GM23338 (cell line): ENCODE data around the gene IFITM1. TPM values are rescaled to one million over a fixed set of nuclear protein-coding genes. Genes with fewer than 3 reads are reported as not detected.

Experiments used
- ATAC-seq: fragments of 200-7000 bp; cut with Tn5 transposase; 3 replicates; pipeline ENCODE4 v1.9.1; 2020
- DNase-seq: peaks from one replicate; pipeline ENCODE4 v3.0.0-alpha.2; 2015; ENCODE audit warnings: low spot score
- H2AFZ ChIP-seq: fragments of 200-600 bp; sonication (generic); 2 replicates; pipeline ENCODE4 v1.8.0; 2016; ENCODE audit warnings: antibody characterized with exemption, mild to moderate bottlenecking, moderate library complexity
- H3F3A ChIP-seq: fragments of 200-600 bp; sonication (generic); replicated peaks from 2 replicates; pipeline ENCODE4 v1.8.0; 2017; ENCODE audit warnings: antibody characterized with exemption, mixed run types, low read depth
- H3K27ac ChIP-seq: fragments of 200-600 bp; sonication (generic); 2 replicates; pipeline ENCODE4 v1.6.1; 2016; ENCODE audit warnings: low read depth
- H3K27me3 ChIP-seq: fragments of 200-600 bp; sonication (generic); 2 replicates; pipeline ENCODE4 v1.8.0; 2016; ENCODE audit warnings: mild to moderate bottlenecking, mixed run types, moderate library complexity; ENCODE audit not compliant: insufficient read depth
- H3K36me3 ChIP-seq: fragments of 200-600 bp; sonication (generic); 2 replicates; pipeline ENCODE4 v1.8.0; 2016; ENCODE audit warnings: mild to moderate bottlenecking; ENCODE audit not compliant: insufficient read depth
- H3K4me1 ChIP-seq: fragments of 200-600 bp; sonication (generic); 2 replicates; pipeline ENCODE4 v1.8.0; 2016; ENCODE audit warnings: mild to moderate bottlenecking, moderate library complexity; ENCODE audit not compliant: insufficient read depth
- H3K4me2 ChIP-seq: fragments of 200-600 bp; sonication (generic); 2 replicates; pipeline ENCODE4 v1.7.1; 2017; ENCODE audit warnings: mixed run types
- H3K4me3 ChIP-seq: fragments of 200-600 bp; sonication (generic); 2 replicates; pipeline ENCODE4 v1.6.1; 2016; ENCODE audit warnings: mixed run types
- H3K79me2 ChIP-seq: fragments of 200-600 bp; sonication (generic); replicated peaks from 2 replicates; pipeline ENCODE4 v1.8.0; 2017; ENCODE audit warnings: mild to moderate bottlenecking; ENCODE audit not compliant: insufficient read depth
- H3K9me2 ChIP-seq: fragments of 200-600 bp; sonication (generic); 2 replicates; pipeline ENCODE4 v1.8.0; 2017; ENCODE audit not compliant: insufficient read depth
- H4K20me1 ChIP-seq: fragments of 200-600 bp; sonication (generic); replicated peaks from 2 replicates; pipeline ENCODE4 v1.8.0; 2017; ENCODE audit warnings: mild to moderate bottlenecking; ENCODE audit not compliant: insufficient read depth
- H3K27ac Mint-ChIP-seq: 2 replicates; pipeline ENCODE4 v1.8.0; 2020; ENCODE audit warnings: inconsistent platforms, mild to moderate bottlenecking, moderate library complexity, mixed read lengths
- H3K27me3 Mint-ChIP-seq: 3 replicates; pipeline ENCODE4 v1.8.0; 2022; ENCODE audit warnings: low read depth, mild to moderate bottlenecking, moderate library complexity, mixed read lengths, inconsistent platforms; ENCODE audit not compliant: insufficient read depth, poor library complexity
- H3K36me3 Mint-ChIP-seq: 3 replicates; pipeline ENCODE4 v1.8.0; 2021; ENCODE audit warnings: low read depth, mild to moderate bottlenecking, inconsistent platforms, moderate library complexity, mixed read lengths
- H3K4me1 Mint-ChIP-seq: 3 replicates; pipeline ENCODE4 v1.8.0; 2020; ENCODE audit warnings: mild to moderate bottlenecking, inconsistent platforms, mixed read lengths
- H3K4me3 Mint-ChIP-seq: 3 replicates; pipeline ENCODE4 v1.8.0; 2021; ENCODE audit warnings: moderate library complexity, mild to moderate bottlenecking, inconsistent platforms, mixed read lengths
- H3K9me3 Mint-ChIP-seq: 3 replicates; pipeline ENCODE4 v1.8.0; 2020; ENCODE audit warnings: moderate library complexity, mild to moderate bottlenecking, inconsistent platforms, mixed read lengths
- CREB1 ChIP-seq: fragments of 250-450 bp; sonication (Bioruptor Pico); IDR thresholded peaks from 2 replicates; pipeline ENCODE4 v1.5.0; 2020; ENCODE audit warnings: low read depth, mild to moderate bottlenecking, moderate library complexity
- EZH2 ChIP-seq: fragments of 200-600 bp; sonication (generic); IDR thresholded peaks from one replicate; pipeline ENCODE4 v1.8.0; 2017; ENCODE audit warnings: antibody characterized with exemption, mild to moderate bottlenecking, low read depth; ENCODE audit not compliant: unreplicated experiment
- EZH2phosphoT487 ChIP-seq: fragments of 200-600 bp; sonication (generic); IDR thresholded peaks from one replicate; pipeline ENCODE4 v1.8.1; 2018; ENCODE audit warnings: antibody characterized with exemption; ENCODE audit not compliant: unreplicated experiment
- JUNB ChIP-seq: IDR thresholded peaks from one replicate; pipeline ENCODE4 v1.6.1; 2016; ENCODE audit warnings: antibody characterized with exemption; ENCODE audit not compliant: unreplicated experiment
- NANOG ChIP-seq: IDR thresholded peaks from 2 replicates; pipeline ENCODE4 v1.6.1; 2016; ENCODE audit warnings: antibody characterized with exemption, borderline replicate concordance
- POLR2AphosphoS5 ChIP-seq: IDR thresholded peaks from 2 replicates; pipeline ENCODE4 v1.6.1; 2016; ENCODE audit warnings: antibody characterized with exemption, low read depth
- STAT1 ChIP-seq: IDR thresholded peaks from one replicate; pipeline ENCODE4 v1.6.1; 2016; ENCODE audit warnings: antibody characterized with exemption; ENCODE audit not compliant: unreplicated experiment
- ZNF114 ChIP-seq: fragments of 250-450 bp; sonication (Bioruptor Pico); IDR thresholded peaks from 2 replicates; pipeline ENCODE4 v1.5.0; 2020; ENCODE audit warnings: mild to moderate bottlenecking, moderate library complexity
- ZNF331 ChIP-seq: fragments of 250-450 bp; sonication (Bioruptor Pico); IDR thresholded peaks from 2 replicates; pipeline ENCODE4 v1.5.0; 2020; ENCODE audit warnings: low read depth, mild to moderate bottlenecking, moderate library complexity
- polyA plus RNA-seq: library from polyadenylated mRNA; unstranded; fragments of >200 nt; fragmentation: Nextera tagmentation; extraction: Ambion mirVana; gene quantifications from 2 replicates; pipeline ENCODE4 v1.2.1, GENCODE V29; 2016
- total RNA-seq: library from RNA; depleted of rRNA; stranded (reverse); fragments of >200 nt; shearing (Covaris generic); gene quantifications from 2 replicates; pipeline ENCODE4 v1.2.3, GENCODE V29; 2014
- TF ChIP-seq, protein P1 (sequence below): fragments of 250-450 bp; sonication (Bioruptor Pico); IDR thresholded peaks from 2 replicates; pipeline ENCODE4 v1.5.0; 2020; ENCODE audit warnings: mild to moderate bottlenecking, moderate library complexity
- TF ChIP-seq, protein P2 (sequence below), 2 experiments: fragments of 200-600 bp in 1 of 2; sonication (generic) in 1 of 2; conservative IDR thresholded peaks; 2 replicates each; pipeline versions ENCODE4 v1.5.1 to v1.6.1; 2016 to 2017; ENCODE audit warnings: antibody characterized with exemption in 2 of 2, low read depth in 2 of 2, mild to moderate bottlenecking in 2 of 2, moderate library complexity in 1 of 2
- TF ChIP-seq, protein P3 (sequence below): IDR thresholded peaks from one replicate; pipeline ENCODE4 v1.6.1; 2018; ENCODE audit warnings: antibody characterized with exemption; ENCODE audit not compliant: unreplicated experiment
- TF ChIP-seq, protein P4 (sequence below): IDR thresholded peaks from 2 replicates; pipeline ENCODE4 v1.6.1; 2016; ENCODE audit warnings: antibody characterized with exemption

Gene IFITM1
- total and polyA plus RNA-seq, 2 experiments from 2014 or later, result 396 to 1,194 TPM

DNA sequence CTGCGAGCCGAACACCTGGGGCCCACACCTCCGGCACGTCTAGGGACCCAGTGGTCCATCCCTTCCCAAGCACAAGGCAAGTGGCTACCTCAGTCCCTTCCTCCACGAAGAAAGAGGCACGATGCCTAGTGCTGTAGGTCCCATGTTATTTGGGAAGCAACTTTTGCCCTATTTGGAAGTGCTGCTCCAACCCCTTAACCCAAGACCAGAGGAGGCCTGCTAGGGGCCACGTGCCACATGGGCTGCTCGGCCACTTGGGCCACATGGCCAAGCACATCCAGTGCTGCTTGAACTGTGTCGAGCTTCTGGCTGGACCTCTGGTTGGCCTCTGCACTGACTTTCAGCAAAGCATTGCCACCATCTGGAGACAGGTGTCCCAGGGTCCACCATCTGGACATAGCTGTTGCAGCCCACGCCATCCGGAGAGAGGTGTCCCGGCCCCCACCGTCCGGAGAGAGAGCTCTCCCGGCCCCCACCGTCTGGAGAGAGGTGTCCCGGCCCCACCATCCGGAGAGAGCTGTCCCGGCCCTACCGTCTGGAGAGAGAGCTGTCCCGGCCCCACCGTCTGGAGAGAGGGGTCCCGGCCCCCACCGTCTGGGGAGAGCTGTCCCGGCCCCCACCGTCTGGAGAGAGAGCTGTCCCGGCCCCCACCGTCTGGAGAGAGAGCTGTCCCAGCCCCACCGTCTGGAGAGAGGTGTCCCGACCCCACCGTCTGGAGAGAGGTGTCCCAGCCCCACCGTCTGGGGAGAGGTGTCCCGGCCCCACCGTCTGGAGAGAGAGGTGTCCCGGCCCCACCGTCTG is 49.0 kb downstream of the IFITM1 start:
- Mint-ChIP-seq H3K27ac (no peak overlapping the region), H3K27me3 (peaks cover 12% of the 10 kb centered on the region), H3K36me3 (peaks cover 18% of the 10 kb centered on the region), H3K4me3 (no peak overlapping the region), H3K4me1 (peaks cover 9% of the 10 kb centered on the region), H3K9me3 (peaks cover 56% of the 10 kb centered on the region)
- ATAC-seq (no peak), DNase-seq (no peak)
- Histone ChIP-seq H3K9me2 (no peaks in the 10 kb centered on the region), H3K27ac (no peak overlapping the region), H3K27me3 (no peaks in the 10 kb centered on the region), H4K20me1 (no peaks in the 10 kb centered on the region), H2AFZ (no peak overlapping the region), H3K79me2 (no peaks in the 10 kb centered on the region), H3K4me1 (0 out of 2 replicates have a peak, but pooled peaks cover 1% of the 10 kb centered on the region), H3K36me3 (no peaks in the 10 kb centered on the region), H3K4me3 (no peak overlapping the region), H3F3A (peaks cover 12% of the 10 kb centered on the region; the same call in 1 of the 2 replicates), H3K4me2 (no peak overlapping the region)
- TF ChIP-seq, protein P1, sequence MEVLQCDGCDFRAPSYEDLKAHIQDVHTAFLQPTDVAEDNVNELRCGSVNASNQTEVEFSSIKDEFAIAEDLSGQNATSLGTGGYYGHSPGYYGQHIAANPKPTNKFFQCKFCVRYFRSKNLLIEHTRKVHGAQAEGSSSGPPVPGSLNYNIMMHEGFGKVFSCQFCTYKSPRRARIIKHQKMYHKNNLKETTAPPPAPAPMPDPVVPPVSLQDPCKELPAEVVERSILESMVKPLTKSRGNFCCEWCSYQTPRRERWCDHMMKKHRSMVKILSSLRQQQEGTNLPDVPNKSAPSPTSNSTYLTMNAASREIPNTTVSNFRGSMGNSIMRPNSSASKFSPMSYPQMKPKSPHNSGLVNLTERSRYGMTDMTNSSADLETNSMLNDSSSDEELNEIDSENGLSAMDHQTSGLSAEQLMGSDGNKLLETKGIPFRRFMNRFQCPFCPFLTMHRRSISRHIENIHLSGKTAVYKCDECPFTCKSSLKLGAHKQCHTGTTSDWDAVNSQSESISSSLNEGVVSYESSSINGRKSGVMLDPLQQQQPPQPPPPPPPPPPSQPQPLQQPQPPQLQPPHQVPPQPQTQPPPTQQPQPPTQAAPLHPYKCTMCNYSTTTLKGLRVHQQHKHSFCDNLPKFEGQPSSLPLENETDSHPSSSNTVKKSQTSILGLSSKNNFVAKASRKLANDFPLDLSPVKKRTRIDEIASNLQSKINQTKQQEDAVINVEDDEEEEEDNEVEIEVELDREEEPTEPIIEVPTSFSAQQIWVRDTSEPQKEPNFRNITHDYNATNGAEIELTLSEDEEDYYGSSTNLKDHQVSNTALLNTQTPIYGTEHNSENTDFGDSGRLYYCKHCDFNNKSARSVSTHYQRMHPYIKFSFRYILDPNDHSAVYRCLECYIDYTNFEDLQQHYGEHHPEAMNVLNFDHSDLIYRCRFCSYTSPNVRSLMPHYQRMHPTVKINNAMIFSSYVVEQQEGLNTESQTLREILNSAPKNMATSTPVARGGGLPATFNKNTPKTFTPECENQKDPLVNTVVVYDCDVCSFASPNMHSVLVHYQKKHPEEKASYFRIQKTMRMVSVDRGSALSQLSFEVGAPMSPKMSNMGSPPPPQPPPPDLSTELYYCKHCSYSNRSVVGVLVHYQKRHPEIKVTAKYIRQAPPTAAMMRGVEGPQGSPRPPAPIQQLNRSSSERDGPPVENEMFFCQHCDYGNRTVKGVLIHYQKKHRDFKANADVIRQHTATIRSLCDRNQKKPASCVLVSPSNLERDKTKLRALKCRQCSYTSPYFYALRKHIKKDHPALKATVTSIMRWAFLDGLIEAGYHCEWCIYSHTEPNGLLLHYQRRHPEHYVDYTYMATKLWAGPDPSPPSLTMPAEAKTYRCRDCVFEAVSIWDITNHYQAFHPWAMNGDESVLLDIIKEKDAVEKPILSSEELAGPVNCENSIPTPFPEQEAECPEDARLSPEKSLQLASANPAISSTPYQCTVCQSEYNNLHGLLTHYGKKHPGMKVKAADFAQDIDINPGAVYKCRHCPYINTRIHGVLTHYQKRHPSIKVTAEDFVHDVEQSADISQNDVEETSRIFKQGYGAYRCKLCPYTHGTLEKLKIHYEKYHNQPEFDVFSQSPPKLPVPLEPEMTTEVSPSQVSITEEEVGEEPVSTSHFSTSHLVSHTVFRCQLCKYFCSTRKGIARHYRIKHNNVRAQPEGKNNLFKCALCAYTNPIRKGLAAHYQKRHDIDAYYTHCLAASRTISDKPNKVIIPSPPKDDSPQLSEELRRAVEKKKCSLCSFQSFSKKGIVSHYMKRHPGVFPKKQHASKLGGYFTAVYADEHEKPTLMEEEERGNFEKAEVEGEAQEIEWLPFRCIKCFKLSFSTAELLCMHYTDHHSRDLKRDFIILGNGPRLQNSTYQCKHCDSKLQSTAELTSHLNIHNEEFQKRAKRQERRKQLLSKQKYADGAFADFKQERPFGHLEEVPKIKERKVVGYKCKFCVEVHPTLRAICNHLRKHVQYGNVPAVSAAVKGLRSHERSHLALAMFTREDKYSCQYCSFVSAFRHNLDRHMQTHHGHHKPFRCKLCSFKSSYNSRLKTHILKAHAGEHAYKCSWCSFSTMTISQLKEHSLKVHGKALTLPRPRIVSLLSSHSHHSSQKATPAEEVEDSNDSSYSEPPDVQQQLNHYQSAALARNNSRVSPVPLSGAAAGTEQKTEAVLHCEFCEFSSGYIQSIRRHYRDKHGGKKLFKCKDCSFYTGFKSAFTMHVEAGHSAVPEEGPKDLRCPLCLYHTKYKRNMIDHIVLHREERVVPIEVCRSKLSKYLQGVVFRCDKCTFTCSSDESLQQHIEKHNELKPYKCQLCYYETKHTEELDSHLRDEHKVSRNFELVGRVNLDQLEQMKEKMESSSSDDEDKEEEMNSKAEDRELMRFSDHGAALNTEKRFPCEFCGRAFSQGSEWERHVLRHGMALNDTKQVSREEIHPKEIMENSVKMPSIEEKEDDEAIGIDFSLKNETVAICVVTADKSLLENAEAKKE (CRISPR knock-in tag), result no peak
- no peak for TF ChIP-seq POLR2AphosphoS5
- no peak for TF ChIP-seq EZH2phosphoT487
- TF ChIP-seq CREB1 (CRISPR knock-in tag), result no peak
- TF ChIP-seq, protein P2, sequence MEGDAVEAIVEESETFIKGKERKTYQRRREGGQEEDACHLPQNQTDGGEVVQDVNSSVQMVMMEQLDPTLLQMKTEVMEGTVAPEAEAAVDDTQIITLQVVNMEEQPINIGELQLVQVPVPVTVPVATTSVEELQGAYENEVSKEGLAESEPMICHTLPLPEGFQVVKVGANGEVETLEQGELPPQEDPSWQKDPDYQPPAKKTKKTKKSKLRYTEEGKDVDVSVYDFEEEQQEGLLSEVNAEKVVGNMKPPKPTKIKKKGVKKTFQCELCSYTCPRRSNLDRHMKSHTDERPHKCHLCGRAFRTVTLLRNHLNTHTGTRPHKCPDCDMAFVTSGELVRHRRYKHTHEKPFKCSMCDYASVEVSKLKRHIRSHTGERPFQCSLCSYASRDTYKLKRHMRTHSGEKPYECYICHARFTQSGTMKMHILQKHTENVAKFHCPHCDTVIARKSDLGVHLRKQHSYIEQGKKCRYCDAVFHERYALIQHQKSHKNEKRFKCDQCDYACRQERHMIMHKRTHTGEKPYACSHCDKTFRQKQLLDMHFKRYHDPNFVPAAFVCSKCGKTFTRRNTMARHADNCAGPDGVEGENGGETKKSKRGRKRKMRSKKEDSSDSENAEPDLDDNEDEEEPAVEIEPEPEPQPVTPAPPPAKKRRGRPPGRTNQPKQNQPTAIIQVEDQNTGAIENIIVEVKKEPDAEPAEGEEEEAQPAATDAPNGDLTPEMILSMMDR (conservative IDR thresholded peaks at IDR 0.05; ENCODE audit: low read depth in 2 of 2), result no peak
- TF ChIP-seq, protein P3, sequence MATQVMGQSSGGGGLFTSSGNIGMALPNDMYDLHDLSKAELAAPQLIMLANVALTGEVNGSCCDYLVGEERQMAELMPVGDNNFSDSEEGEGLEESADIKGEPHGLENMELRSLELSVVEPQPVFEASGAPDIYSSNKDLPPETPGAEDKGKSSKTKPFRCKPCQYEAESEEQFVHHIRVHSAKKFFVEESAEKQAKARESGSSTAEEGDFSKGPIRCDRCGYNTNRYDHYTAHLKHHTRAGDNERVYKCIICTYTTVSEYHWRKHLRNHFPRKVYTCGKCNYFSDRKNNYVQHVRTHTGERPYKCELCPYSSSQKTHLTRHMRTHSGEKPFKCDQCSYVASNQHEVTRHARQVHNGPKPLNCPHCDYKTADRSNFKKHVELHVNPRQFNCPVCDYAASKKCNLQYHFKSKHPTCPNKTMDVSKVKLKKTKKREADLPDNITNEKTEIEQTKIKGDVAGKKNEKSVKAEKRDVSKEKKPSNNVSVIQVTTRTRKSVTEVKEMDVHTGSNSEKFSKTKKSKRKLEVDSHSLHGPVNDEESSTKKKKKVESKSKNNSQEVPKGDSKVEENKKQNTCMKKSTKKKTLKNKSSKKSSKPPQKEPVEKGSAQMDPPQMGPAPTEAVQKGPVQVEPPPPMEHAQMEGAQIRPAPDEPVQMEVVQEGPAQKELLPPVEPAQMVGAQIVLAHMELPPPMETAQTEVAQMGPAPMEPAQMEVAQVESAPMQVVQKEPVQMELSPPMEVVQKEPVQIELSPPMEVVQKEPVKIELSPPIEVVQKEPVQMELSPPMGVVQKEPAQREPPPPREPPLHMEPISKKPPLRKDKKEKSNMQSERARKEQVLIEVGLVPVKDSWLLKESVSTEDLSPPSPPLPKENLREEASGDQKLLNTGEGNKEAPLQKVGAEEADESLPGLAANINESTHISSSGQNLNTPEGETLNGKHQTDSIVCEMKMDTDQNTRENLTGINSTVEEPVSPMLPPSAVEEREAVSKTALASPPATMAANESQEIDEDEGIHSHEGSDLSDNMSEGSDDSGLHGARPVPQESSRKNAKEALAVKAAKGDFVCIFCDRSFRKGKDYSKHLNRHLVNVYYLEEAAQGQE, result no peak
- TF ChIP-seq EZH2, result no peak
- TF ChIP-seq ZNF331 (CRISPR knock-in tag), result no peak
- TF ChIP-seq, protein P4, sequence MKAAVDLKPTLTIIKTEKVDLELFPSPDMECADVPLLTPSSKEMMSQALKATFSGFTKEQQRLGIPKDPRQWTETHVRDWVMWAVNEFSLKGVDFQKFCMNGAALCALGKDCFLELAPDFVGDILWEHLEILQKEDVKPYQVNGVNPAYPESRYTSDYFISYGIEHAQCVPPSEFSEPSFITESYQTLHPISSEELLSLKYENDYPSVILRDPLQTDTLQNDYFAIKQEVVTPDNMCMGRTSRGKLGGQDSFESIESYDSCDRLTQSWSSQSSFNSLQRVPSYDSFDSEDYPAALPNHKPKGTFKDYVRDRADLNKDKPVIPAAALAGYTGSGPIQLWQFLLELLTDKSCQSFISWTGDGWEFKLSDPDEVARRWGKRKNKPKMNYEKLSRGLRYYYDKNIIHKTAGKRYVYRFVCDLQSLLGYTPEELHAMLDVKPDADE, result no peak
- no peak for TF ChIP-seq JUNB
- no peak for TF ChIP-seq NANOG
- no peak for TF ChIP-seq STAT1
- no peak for TF ChIP-seq ZNF114 (CRISPR knock-in tag)
